GM12874 (cell line): Measurements from ENCODE around the gene C1orf232.
A peak's percentile ranks its signal among the peaks of the same experiment; 100 is the strongest.

ENCODE experiments used
- CTCF ChIP-seq: IDR thresholded peaks from 2 replicates; pipeline ENCODE4 v1.5.1; 2011; ENCODE audit warnings: low read depth, mild to moderate bottlenecking, control low read depth, low read length, moderate library complexity; ENCODE audit not compliant: insufficient read depth

C1orf232 gene

GRCh38 chr1:26177182-26177684 lies 8.5 kb upstream of the C1orf232 start, which contains the start of gene CNKSR1:
TSS of gene CNKSR1 (plus strand) at chr1:26177491. CDS start at chr1:26177548, 57 bp downstream.
- no peak for TF ChIP-seq CTCF

GRCh38 chr1:26175346-26175745 lies 6.6 kb upstream of the C1orf232 start:
- no peak for TF ChIP-seq CTCF

GRCh38 chr1:26171084-26172072 lies 2.6 kb upstream of the C1orf232 start, which contains the start of gene ZNF593OS:
TSS of gene ZNF593OS (minus strand) at chr1:26171832. CDS start at chr1:26171661, 171 bp downstream.
- TF ChIP-seq CTCF: no peak

GRCh38 chr1:26170472-26170821 lies 1.7 kb upstream of the C1orf232 start:
- no peak for TF ChIP-seq CTCF

GRCh38 chr1:26169669-26170471 lies 1.1 kb upstream of the C1orf232 start, which contains the start of gene ZNF593:
TSS of gene ZNF593 (plus strand) at chr1:26169908. CDS start at chr1:26169984, 76 bp downstream.
- peak; percentile 100 for TF ChIP-seq CTCF

- no peak for TF ChIP-seq CTCF
Observed at GRCh38 chr1:26169198-26169554, 413 bp upstream of the C1orf232 start.
